DOHH2 (cell line): ENCODE data around the gene C1orf232.

ENCODE experiments used
- H3F3A ChIP-seq: fragments of 200-600 bp; sonication (generic), shearing (Covaris generic); 2 replicates; pipeline ENCODE4 v1.6.0; 2016; ENCODE audit warnings: antibody characterized with exemption, mild to moderate bottlenecking; ENCODE audit not compliant: control insufficient read depth, insufficient read depth
- H3K27ac ChIP-seq: fragments of 200-600 bp; sonication (generic); 2 replicates; pipeline ENCODE4 v1.5.1; 2014; ENCODE audit warnings: low read depth, mild to moderate bottlenecking, low read length, moderate library complexity
- H3K27me3 ChIP-seq: fragments of 200-600 bp; sonication (generic); 2 replicates; pipeline ENCODE4 v1.6.1; 2014; ENCODE audit warnings: mild to moderate bottlenecking, low read length, mixed read lengths; ENCODE audit not compliant: control insufficient read depth
- H3K36me3 ChIP-seq: fragments of 200-600 bp; sonication (generic); 2 replicates; pipeline ENCODE4 v1.6.1; 2014; ENCODE audit warnings: mild to moderate bottlenecking, low read length, moderate library complexity, mixed read lengths; ENCODE audit not compliant: control insufficient read depth
- H3K4me1 ChIP-seq: fragments of 200-600 bp; sonication (generic); 2 replicates; pipeline ENCODE4 v1.6.1; 2014; ENCODE audit warnings: mild to moderate bottlenecking, low read length, mixed read lengths; ENCODE audit not compliant: control insufficient read depth
- H3K4me2 ChIP-seq: fragments of 200-600 bp; sonication (generic); 2 replicates; pipeline ENCODE4 v1.6.0; 2014; ENCODE audit warnings: mild to moderate bottlenecking, low read length, moderate library complexity
- H3K4me3 ChIP-seq: fragments of 200-600 bp; sonication (generic); 2 replicates; pipeline ENCODE4 v1.5.1; 2014; ENCODE audit warnings: mild to moderate bottlenecking, low read length, mixed read lengths
- H3K79me2 ChIP-seq: fragments of 200-600 bp; sonication (generic); 2 replicates; pipeline ENCODE4 v1.6.1; 2014; ENCODE audit warnings: mild to moderate bottlenecking, low read length, mixed read lengths; ENCODE audit not compliant: control insufficient read depth
- H3K9me2 ChIP-seq: fragments of 200-600 bp; sonication (generic); replicated peaks from 2 replicates; pipeline ENCODE4 v1.6.1; 2014; ENCODE audit warnings: mild to moderate bottlenecking, low read length, mixed read lengths; ENCODE audit not compliant: control insufficient read depth
- H3K9me3 ChIP-seq: fragments of 200-600 bp; sonication (generic); 2 replicates; pipeline ENCODE4 v1.6.1; 2014; ENCODE audit warnings: antibody characterized with exemption, low read length, mixed read lengths; ENCODE audit not compliant: control insufficient read depth, insufficient read depth
- H4K20me1 ChIP-seq: fragments of 200-600 bp; sonication (generic); 2 replicates; pipeline ENCODE4 v1.6.0; 2014; ENCODE audit warnings: low read depth, mild to moderate bottlenecking, antibody characterized with exemption, low read length, moderate library complexity; ENCODE audit not compliant: control insufficient read depth, insufficient read depth
- CTCF ChIP-seq: fragments of 200-600 bp; sonication (generic); IDR thresholded peaks from one replicate; pipeline ENCODE4 v1.5.1; 2014; ENCODE audit warnings: antibody characterized with exemption, mild to moderate bottlenecking, low read depth, low read length; ENCODE audit not compliant: poor library complexity, severe bottlenecking
- EZH2phosphoT487 ChIP-seq: fragments of 200-600 bp; sonication (generic); IDR thresholded peaks from 2 replicates; pipeline ENCODE4 v1.6.1; 2017; ENCODE audit warnings: borderline replicate concordance, mild to moderate bottlenecking, antibody characterized with exemption, low read length, moderate library complexity, mixed read lengths

C1orf232 gene

DNA sequence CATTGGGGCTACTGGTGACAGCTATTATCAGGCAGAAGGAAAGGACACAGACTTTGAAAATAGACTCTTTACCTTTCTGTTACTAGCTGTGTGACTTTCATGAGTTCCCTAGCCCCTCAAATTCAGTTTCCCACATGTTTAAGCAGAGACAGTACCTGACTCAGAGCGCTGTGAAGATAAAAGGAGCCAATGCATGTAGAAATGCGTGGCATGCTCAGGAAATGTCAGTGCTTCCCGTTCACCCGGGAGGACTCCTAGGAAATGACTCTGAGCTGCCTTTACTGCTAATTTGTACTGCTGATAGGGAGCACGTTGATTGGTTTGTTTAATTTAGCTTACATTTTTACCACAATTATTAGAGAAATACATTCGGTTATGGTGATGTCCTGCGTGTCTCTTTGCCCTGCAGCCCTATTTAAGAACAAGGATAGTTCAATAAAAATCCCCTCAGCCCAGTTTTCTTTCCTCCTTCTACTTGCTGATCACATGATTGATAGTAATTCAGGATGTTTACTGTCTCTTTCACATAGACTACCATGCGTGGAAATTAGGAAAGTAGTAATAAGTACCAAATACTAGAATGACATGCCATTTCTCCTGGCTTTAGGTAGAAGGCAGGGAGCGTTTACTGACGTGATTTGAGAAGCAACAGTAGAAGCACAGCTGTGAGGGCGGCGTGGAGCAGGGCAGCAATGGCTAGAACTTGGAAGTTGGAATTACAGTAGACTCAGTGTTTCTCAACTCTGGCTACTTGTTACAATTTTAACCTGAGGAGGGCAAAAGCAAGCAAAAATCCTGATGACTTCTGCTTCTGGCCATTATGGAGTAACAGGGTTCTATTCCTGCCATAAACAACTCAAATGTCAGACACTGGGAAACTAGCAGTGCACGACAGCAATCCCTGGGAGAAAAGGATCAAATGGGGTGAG lies 41.3 kb downstream of the C1orf232 start:
- H3K9me3 ChIP-seq: no peaks in the 10 kb centered on the region
- no peaks in the 10 kb centered on the region for H4K20me1 ChIP-seq
- TF ChIP-seq CTCF (no peak), EZH2phosphoT487 (no peak)
- H3K27ac ChIP-seq: no peak overlapping the region
- H3K79me2 ChIP-seq: peaks cover 7% of the 10 kb centered on the region; the same call in 1 of the 2 replicates
- H3K4me2 ChIP-seq: peak overlapping the region; percentile 72
- no peaks in the 10 kb centered on the region for H3K9me2 ChIP-seq
- H3K4me1 ChIP-seq: peaks cover 32% of the 10 kb centered on the region
- no peaks in the 10 kb centered on the region for H3K27me3 ChIP-seq
- H3F3A ChIP-seq: peaks cover 15% of the 10 kb centered on the region
- H3K36me3 ChIP-seq: peaks cover 19% of the 10 kb centered on the region
- H3K4me3 ChIP-seq: peak overlapping the region; percentile 9; the same call in 1 of the 2 replicates

GRCh38 chr1:26126321-26127084 lies 42.3 kb downstream of the C1orf232 start:
- peak overlapping the region; percentile 70 for H3K27ac ChIP-seq
- TF ChIP-seq CTCF (no peak), EZH2phosphoT487 (no peak)
- no peaks in the 10 kb centered on the region for H3K9me2 ChIP-seq
- peaks cover 28% of the 10 kb centered on the region for H3K36me3 ChIP-seq
- peaks cover 31% of the 10 kb centered on the region for H3K4me1 ChIP-seq
- no peaks in the 10 kb centered on the region for H3K27me3 ChIP-seq
- H4K20me1 ChIP-seq: no peaks in the 10 kb centered on the region
- peak overlapping the region; percentile 72 for H3K4me2 ChIP-seq
- peaks cover 7% of the 10 kb centered on the region for H3K79me2 ChIP-seq
- no peaks in the 10 kb centered on the region for H3K9me3 ChIP-seq
- H3K4me3 ChIP-seq: peak overlapping the region; percentile 54
- peaks cover 15% of the 10 kb centered on the region for H3F3A ChIP-seq

GRCh38 chr1:26125946-26126320 lies 42.8 kb downstream of the C1orf232 start:
- H3F3A ChIP-seq: peaks cover 15% of the 10 kb centered on the region
- peak overlapping the region; percentile 54 for H3K4me3 ChIP-seq
- no peaks in the 10 kb centered on the region for H3K9me2 ChIP-seq
- peaks cover 31% of the 10 kb centered on the region for H3K4me1 ChIP-seq
- no peaks in the 10 kb centered on the region for H3K9me3 ChIP-seq
- H3K36me3 ChIP-seq: peaks cover 28% of the 10 kb centered on the region
- no peaks in the 10 kb centered on the region for H4K20me1 ChIP-seq
- H3K27ac ChIP-seq: peak overlapping the region; percentile 70
- H3K79me2 ChIP-seq: peaks cover 7% of the 10 kb centered on the region
- H3K27me3 ChIP-seq: no peaks in the 10 kb centered on the region
- TF ChIP-seq EZH2phosphoT487 (no peak), CTCF (no peak)
- H3K4me2 ChIP-seq: peak overlapping the region; percentile 72
